IMR-90 (cell line): ENCODE data around the gene LRRC75A. TPM values are rescaled to one million over a fixed set of nuclear protein-coding genes. Genes with fewer than 3 reads are reported as not detected.
A peak's percentile ranks its signal among the peaks of the same experiment; 100 is the strongest.

Experiments
- ATAC-seq: fragments of 200-7000 bp; cut with Tn5 transposase; 2 replicates; pipeline ENCODE4 v1.9.1; 2020; ENCODE audit warnings: low read depth, mild to moderate bottlenecking, moderate library complexity
- BruUV-seq: library from RNA; stranded (reverse); fragments of 400-500 nt; replicated peaks from 2 replicates; lab custom pipeline; 2021; lab: Mats Ljungman, UMichigan
- CTCF ChIA-PET: fragments of 300-600 bp; formaldehyde crosslinking; extraction: SDS; loops from one replicate; lab custom pipeline; 2021; ENCODE audit warnings: antibody characterized with exemption; lab: Yijun Ruan, JAX
- POLR2A ChIA-PET: fragments of 300-600 bp; sonication (Branson Sonifier 250); formaldehyde crosslinking; loops from one replicate; lab custom pipeline; 2022; ENCODE audit warnings: antibody characterized with exemption; ENCODE audit not compliant: unreplicated experiment; lab: Charles Lee
- DNase-seq: peaks from one replicate; pipeline ENCODE4 v3.0.0; 2013
- H2AFZ ChIP-seq: replicated peaks from 2 replicates; pipeline ENCODE3; 2013; ENCODE audit warnings: low read length, mild to moderate bottlenecking; ENCODE audit not compliant: poor library complexity
- H2AK5ac ChIP-seq: 2 replicates; pipeline ENCODE4 v1.6.1; 2013; ENCODE audit warnings: low read depth, low read length, inconsistent platforms
- H2AK9ac ChIP-seq: replicated peaks from 2 replicates; pipeline ENCODE3; 2013; ENCODE audit warnings: mild to moderate bottlenecking, low read depth, low read length, moderate library complexity; ENCODE audit not compliant: poor library complexity
- H2BK120ac ChIP-seq: 2 replicates; pipeline ENCODE4 v1.6.1; 2013; ENCODE audit warnings: low read depth, low read length, inconsistent platforms
- H2BK15ac ChIP-seq: 3 replicates; pipeline ENCODE4 v1.6.1; 2013; ENCODE audit warnings: low read depth, low read length, inconsistent platforms
- H2BK20ac ChIP-seq: 2 replicates; pipeline ENCODE4 v1.6.1; 2013; ENCODE audit warnings: low read depth, mild to moderate bottlenecking, inconsistent platforms, low read length, moderate library complexity
- H2BK5ac ChIP-seq: 2 replicates; pipeline ENCODE4 v1.6.1; 2013; ENCODE audit warnings: mild to moderate bottlenecking, low read depth, low read length, inconsistent platforms; ENCODE audit not compliant: poor library complexity, severe bottlenecking
- H3K14ac ChIP-seq: replicated peaks from 2 replicates; pipeline ENCODE4 v1.6.1; 2013; ENCODE audit warnings: low read depth, low read length, inconsistent platforms
- H3K18ac ChIP-seq: 2 replicates; pipeline ENCODE4 v1.6.1; 2013; ENCODE audit warnings: low read depth, low read length, control low read depth
- H3K23ac ChIP-seq: 2 replicates; pipeline ENCODE4 v1.6.1; 2013; ENCODE audit warnings: low read depth, low read length, inconsistent platforms
- H3K27ac ChIP-seq: 2 replicates; pipeline ENCODE4 v1.5.1; 2013; ENCODE audit warnings: mild to moderate bottlenecking, control low read depth, low read length; ENCODE audit not compliant: insufficient read depth
- H3K27me3 ChIP-seq: 2 replicates; pipeline ENCODE4 v1.6.1; 2013; ENCODE audit warnings: low read length; ENCODE audit not compliant: control insufficient read depth, insufficient read depth
- H3K36me3 ChIP-seq: 2 replicates; pipeline ENCODE4 v1.6.1; 2013; ENCODE audit warnings: low read length, mixed read lengths; ENCODE audit not compliant: control insufficient read depth, insufficient read depth
- H3K4ac ChIP-seq: 2 replicates; pipeline ENCODE4 v1.6.1; 2013; ENCODE audit warnings: low read depth, low read length, inconsistent platforms
- H3K4me1 ChIP-seq: 2 replicates; pipeline ENCODE4 v1.6.1; 2013; ENCODE audit warnings: low read length, mixed read lengths; ENCODE audit not compliant: control insufficient read depth, insufficient read depth
- H3K4me2 ChIP-seq: 2 replicates; pipeline ENCODE4 v1.6.1; 2013; ENCODE audit warnings: low read depth, mild to moderate bottlenecking, control low read depth, low read length, moderate library complexity
- H3K4me3 ChIP-seq: 2 replicates; pipeline ENCODE4 v1.5.1; 2013; ENCODE audit warnings: low read depth, mild to moderate bottlenecking, control low read depth, low read length, moderate library complexity; ENCODE audit not compliant: insufficient read depth
- H3K56ac ChIP-seq: 2 replicates; pipeline ENCODE4 v1.6.1; 2013; ENCODE audit warnings: low read length, inconsistent platforms; ENCODE audit not compliant: insufficient read depth; ENCODE audit errors: extremely low read depth
- H3K79me1 ChIP-seq, 2 experiments: 2 replicates each; pipeline ENCODE4 v1.6.1; 2013; ENCODE audit warnings: low read length in 2 of 2, inconsistent platforms in 1 of 2, low read depth in 1 of 2
- H3K9ac ChIP-seq: 2 replicates; pipeline ENCODE4 v1.6.1; 2013; ENCODE audit warnings: low read depth, low read length, control low read depth
- H3K9me1 ChIP-seq: 2 replicates; pipeline ENCODE4 v1.6.1; 2013; ENCODE audit warnings: low read length, inconsistent platforms; ENCODE audit not compliant: insufficient read depth
- H3K9me3 ChIP-seq: 2 replicates; pipeline ENCODE4 v1.6.1; 2013; ENCODE audit warnings: low read length; ENCODE audit not compliant: control insufficient read depth, insufficient read depth
- H4K20me1 ChIP-seq: 2 replicates; pipeline ENCODE4 v1.6.1; 2013; ENCODE audit warnings: low read length, inconsistent platforms; ENCODE audit not compliant: insufficient read depth
- H4K5ac ChIP-seq: 2 replicates; pipeline ENCODE4 v1.6.1; 2013; ENCODE audit warnings: mild to moderate bottlenecking, low read depth, low read length, control low read depth
- H4K8ac ChIP-seq, 2 experiments: 2 replicates each; pipeline ENCODE4 v1.6.1; 2013; ENCODE audit warnings: low read depth in 2 of 2, low read length in 2 of 2, control low read depth in 1 of 2, inconsistent platforms in 1 of 2
- H4K91ac ChIP-seq: 2 replicates; pipeline ENCODE4 v1.6.1; 2013; ENCODE audit warnings: low read depth, low read length, inconsistent platforms; ENCODE audit not compliant: insufficient read depth
- BHLHE40 ChIP-seq: fragments of 150-350 bp; IDR thresholded peaks from 2 replicates; pipeline ENCODE4 v1.6.1; 2016; ENCODE audit warnings: mild to moderate bottlenecking, low read depth, low read length
- MAZ ChIP-seq: IDR thresholded peaks from 2 replicates; pipeline ENCODE4 v1.6.1; 2012; ENCODE audit warnings: low read depth, mild to moderate bottlenecking, low read length, improper control_type of control experiment, moderate library complexity, borderline replicate concordance
- RFX5 ChIP-seq: IDR thresholded peaks from 2 replicates; pipeline ENCODE4 v1.8.0; 2012; ENCODE audit warnings: low read depth, mild to moderate bottlenecking, low read length, moderate library complexity
- SMC3 ChIP-seq: fragments of 150-350 bp; IDR thresholded peaks from 2 replicates; pipeline ENCODE4 v1.6.1; 2016; ENCODE audit warnings: low read depth, mild to moderate bottlenecking, antibody characterized with exemption, low read length, moderate library complexity
- WGBS, 2 experiments: methylation state at CpG; one replicate each; pipeline versions ENCODE4 v1.1.5 to v1.1.7; 2013; ENCODE audit warnings: missing lambda C conversion rate in 2 of 2; ENCODE audit not compliant: insufficient read length in 1 of 2; ENCODE audit errors: extremely low coverage in 2 of 2; 5-methylcytosine and 5-hydroxymethylcytosine counted together
- dilution Hi-C: fragments of 300-500 bp; cut with HindIII; formaldehyde crosslinking; loops from one replicate; pipeline ENCODE4 v1.14.3; 2018; ENCODE audit warnings: low sequenced_read_pairs; ENCODE audit not compliant: unreplicated experiment
- in situ Hi-C: fragments of 300-500 bp; cut with MboI; formaldehyde crosslinking; loops from 3 replicates; pipeline ENCODE4 v1.14.3; 2019; ENCODE audit warnings: low sequenced_read_pairs, inconsistent platforms, mixed read lengths
- intact Hi-C: fragments of 100-400 bp; cut with micrococcal nuclease; formaldehyde crosslinking; loops from 2 replicates; pipeline ENCODE4 v1.10.0; 2022
- polyA plus RNA-seq, 3 experiments: library from polyadenylated mRNA; depleted of rRNA; stranded (reverse); fragments of >200 nt; gene quantifications; 2 replicates each; pipeline ENCODE4 v1.2.3, GENCODE V29; 2012; ENCODE audit warnings: low replicate concordance in 1 of 3
- total RNA-seq: library from RNA; depleted of rRNA; stranded (reverse); fragments of >200 nt; gene quantifications from 2 replicates; pipeline ENCODE4 v1.2.3, GENCODE V29; 2012
- TF ChIP-seq, protein P1 (sequence below): fragments of 150-350 bp; IDR thresholded peaks from 2 replicates; pipeline ENCODE4 v1.6.1; 2017; ENCODE audit warnings: mild to moderate bottlenecking, antibody characterized with exemption, low read length, low read depth

LRRC75A gene
- total and polyA plus RNA-seq, 2 of the 4 experiments (the other 2 are of a cell fraction), result 0.72 to 1.0 TPM

GRCh38 chr17:16432017-16432416, 60.0 kb downstream of the LRRC75A start:
- 0 out of 2 replicates have a peak, but pooled peaks cover 2% of the 10 kb centered on the region for H3K36me3 ChIP-seq
- no peak overlapping the region for H3K4ac ChIP-seq
- no peaks in the 10 kb centered on the region; the same call in 1 of the 2 replicates for H4K20me1 ChIP-seq
- H2BK120ac ChIP-seq, result no peak overlapping the region
- H3K18ac ChIP-seq, result no peak overlapping the region
- H4K91ac ChIP-seq, result no peak overlapping the region
- WGBS, 2 experiments, result 90% methylated on average over 8 of the region's 15 CpGs; no CpG with 5 or more reads in 1 of the 2 experiments
- no peak overlapping the region for H3K4me2 ChIP-seq
- POLR2A ChIA-PET, result no interaction called here
- no peak for ATAC-seq
- no peaks in the 10 kb centered on the region for H3K9me3 ChIP-seq
- no peak overlapping the region for H4K8ac ChIP-seq
- H3K9ac ChIP-seq, result no peak overlapping the region
- peaks cover 3% of the 10 kb centered on the region for H3K4me1 ChIP-seq
- no peak overlapping the region for H2AK5ac ChIP-seq
- H3K56ac ChIP-seq, result no peak overlapping the region
- no peak overlapping the region for H3K4me3 ChIP-seq
- H3K79me1 ChIP-seq, result peaks cover 0 to 14% of the 10 kb centered on the region in 2 experiments; a peak in 2 of 4 replicates
- no peak overlapping the region for H4K5ac ChIP-seq
- H2AFZ ChIP-seq, result peak overlapping the region; percentile 23
- DNase-seq, result no peak
- CTCF ChIA-PET, result interaction anchor here (0.6 kb wide), 1 partner anchor 45 kb away, joined by 3 read pairs; no protein-coding TSS in a partner anchor
- no peaks in the 10 kb centered on the region for H3K27me3 ChIP-seq
- intact Hi-C loops, result no loop called here
- no peak overlapping the region for H3K27ac ChIP-seq
- BruUV-seq, result no TSS peak
- no peak overlapping the region for H3K14ac ChIP-seq
- H3K9me1 ChIP-seq, result no peaks in the 10 kb centered on the region; the same call in 1 of the 2 replicates
- no peak overlapping the region for H2BK20ac ChIP-seq
- no peak overlapping the region for H2AK9ac ChIP-seq
- in situ Hi-C loops, result no loop called here
- H3K23ac ChIP-seq, result no peak overlapping the region
- dilution Hi-C loops, result no loop called here
- no peak for TF ChIP-seq SMC3
- no peak for TF ChIP-seq RFX5
- no peak for TF ChIP-seq BHLHE40
- TF ChIP-seq, protein P1, sequence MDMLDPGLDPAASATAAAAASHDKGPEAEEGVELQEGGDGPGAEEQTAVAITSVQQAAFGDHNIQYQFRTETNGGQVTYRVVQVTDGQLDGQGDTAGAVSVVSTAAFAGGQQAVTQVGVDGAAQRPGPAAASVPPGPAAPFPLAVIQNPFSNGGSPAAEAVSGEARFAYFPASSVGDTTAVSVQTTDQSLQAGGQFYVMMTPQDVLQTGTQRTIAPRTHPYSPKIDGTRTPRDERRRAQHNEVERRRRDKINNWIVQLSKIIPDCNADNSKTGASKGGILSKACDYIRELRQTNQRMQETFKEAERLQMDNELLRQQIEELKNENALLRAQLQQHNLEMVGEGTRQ, result no peak
- no peak for TF ChIP-seq MAZ
- H2BK5ac ChIP-seq, result no peak overlapping the region
- no peak overlapping the region for H2BK15ac ChIP-seq
